ENCODE data around the gene DAZAP1.

The DAZAP1 gene

GRCh38 chr19:1427221-1427920, 20.0 kb downstream of the DAZAP1 start:
- no peak overlapping the region for H2AFZ ChIP-seq (ENCODE audit: low read depth, low read length, severe bottlenecking)
- H3K4me3 ChIP-seq (ENCODE audit: insufficient read depth, low read length, poor library complexity, severe bottlenecking): no peak overlapping the region
- no peaks in the 10 kb centered on the region for H3K9me2 ChIP-seq (replicated peaks; ENCODE audit: insufficient read depth, low read length)
- H4K20me1 ChIP-seq (ENCODE audit: low read depth, low read length): no peaks in the 10 kb centered on the region
- H3K36me3 ChIP-seq (ENCODE audit: low read length): peaks cover 8% of the 10 kb centered on the region; the same call in 1 of the 2 replicates
- no peak overlapping the region for H3K9ac ChIP-seq (ENCODE audit: low read length)
- TF ChIP-seq EZH2phosphoT487 (conservative IDR thresholded peaks at IDR 0.05; ENCODE audit: low read length): no peak
- no peak for TF ChIP-seq CTCF (IDR thresholded peaks at IDR 0.05; ENCODE audit: insufficient read depth, low read length, poor library complexity, severe bottlenecking)
- no peaks in the 10 kb centered on the region for H3K27me3 ChIP-seq (ENCODE audit: low read length)
- peaks cover 21% of the 10 kb centered on the region for H3K79me2 ChIP-seq (ENCODE audit: insufficient read depth, low read length)
- no peaks in the 10 kb centered on the region; the same call in 1 of the 2 replicates for H3F3A ChIP-seq (ENCODE audit: insufficient read depth)
- no peak overlapping the region for H3K27ac ChIP-seq (ENCODE audit: low read depth, low read length)
- no peaks in the 10 kb centered on the region for H3K9me3 ChIP-seq (ENCODE audit: insufficient read depth, low read length)
- H3K4me2 ChIP-seq (ENCODE audit: low read depth, low read length, poor library complexity, severe bottlenecking): no peak overlapping the region

GRCh38 chr19:1428738-1429391, 21.5 kb downstream of the DAZAP1 start:
- no peaks in the 10 kb centered on the region for H3K9me3 ChIP-seq (ENCODE audit: insufficient read depth, low read length)
- no peak overlapping the region for H2AFZ ChIP-seq (ENCODE audit: low read depth, low read length, severe bottlenecking)
- no peaks in the 10 kb centered on the region for H4K20me1 ChIP-seq (ENCODE audit: low read depth, low read length)
- TF ChIP-seq CTCF (IDR thresholded peaks at IDR 0.05; ENCODE audit: insufficient read depth, low read length, poor library complexity, severe bottlenecking) (no peak), EZH2phosphoT487 (conservative IDR thresholded peaks at IDR 0.05; ENCODE audit: low read length) (no peak)
- H3F3A ChIP-seq (ENCODE audit: insufficient read depth): no peaks in the 10 kb centered on the region; the same call in 1 of the 2 replicates
- peaks cover 14% of the 10 kb centered on the region for H3K79me2 ChIP-seq (ENCODE audit: insufficient read depth, low read length)
- no peak overlapping the region for H3K9ac ChIP-seq (ENCODE audit: low read length)
- H3K36me3 ChIP-seq (ENCODE audit: low read length): peaks cover 8% of the 10 kb centered on the region; the same call in 1 of the 2 replicates
- H3K4me3 ChIP-seq (ENCODE audit: insufficient read depth, low read length, poor library complexity, severe bottlenecking): no peak overlapping the region
- H3K27ac ChIP-seq (ENCODE audit: low read depth, low read length): no peak overlapping the region
- H3K27me3 ChIP-seq (ENCODE audit: low read length): no peaks in the 10 kb centered on the region
- H3K9me2 ChIP-seq (replicated peaks; ENCODE audit: insufficient read depth, low read length): no peaks in the 10 kb centered on the region
- no peak overlapping the region for H3K4me2 ChIP-seq (ENCODE audit: low read depth, low read length, poor library complexity, severe bottlenecking)

GRCh38 chr19:1429750-1430149, 22.4 kb downstream of the DAZAP1 start:
- Histone ChIP-seq H3K27ac (ENCODE audit: low read depth, low read length) (no peak overlapping the region), H3K36me3 (ENCODE audit: low read length) (peaks cover 8% of the 10 kb centered on the region; the same call in 1 of the 2 replicates), H3K9ac (ENCODE audit: low read length) (no peak overlapping the region), H3K9me3 (ENCODE audit: insufficient read depth, low read length) (no peaks in the 10 kb centered on the region), H4K20me1 (ENCODE audit: low read depth, low read length) (no peaks in the 10 kb centered on the region), H3K79me2 (ENCODE audit: insufficient read depth, low read length) (peaks cover 13% of the 10 kb centered on the region), H3F3A (ENCODE audit: insufficient read depth) (no peaks in the 10 kb centered on the region; the same call in 1 of the 2 replicates), H3K4me3 (ENCODE audit: insufficient read depth, low read length, poor library complexity, severe bottlenecking) (no peak overlapping the region), H3K4me2 (ENCODE audit: low read depth, low read length, poor library complexity, severe bottlenecking) (no peak overlapping the region), H3K9me2 (replicated peaks; ENCODE audit: insufficient read depth, low read length) (no peaks in the 10 kb centered on the region), H2AFZ (ENCODE audit: low read depth, low read length, severe bottlenecking) (no peak overlapping the region), H3K27me3 (ENCODE audit: low read length) (no peaks in the 10 kb centered on the region)
- TF ChIP-seq EZH2phosphoT487 (conservative IDR thresholded peaks at IDR 0.05; ENCODE audit: low read length) (no peak), CTCF (IDR thresholded peaks at IDR 0.05; ENCODE audit: insufficient read depth, low read length, poor library complexity, severe bottlenecking) (no peak)
